ENCODE data around the gene KDSR.

KDSR gene

GRCh38 chr18:63395503-63395902 lies 28.5 kb upstream of the KDSR start:
- Histone ChIP-seq H3K9ac (ENCODE audit: low read length) (no peak overlapping the region), H3K27me3 (ENCODE audit: insufficient read depth, low read length) (no peaks in the 10 kb centered on the region), H3F3A (ENCODE audit: insufficient read depth, low read length) (no peaks in the 10 kb centered on the region), H3K9me2 (ENCODE audit: low read depth, low read length) (no peaks in the 10 kb centered on the region), H4K20me1 (ENCODE audit: insufficient read depth, low read length) (no peaks in the 10 kb centered on the region), H2AFZ (ENCODE audit: low read length) (no peak overlapping the region), H3K4me1 (ENCODE audit: insufficient read depth, low read length, severe bottlenecking) (no peaks in the 10 kb centered on the region), H3K27ac (ENCODE audit: low read depth, low read length, poor library complexity, severe bottlenecking) (no peak overlapping the region), H3K79me2 (ENCODE audit: insufficient read depth, low read length) (no peaks in the 10 kb centered on the region), H3K4me3 (ENCODE audit: low read depth, low read length, poor library complexity, severe bottlenecking) (no peak overlapping the region), H3K36me3 (ENCODE audit: insufficient read depth, low read length) (peaks cover 74% of the 10 kb centered on the region), H3K4me2 (ENCODE audit: low read length) (no peak overlapping the region), H3K9me3 (ENCODE audit: low read length) (no peaks in the 10 kb centered on the region)
- TF ChIP-seq CTCF (IDR thresholded peaks at IDR 0.05; ENCODE audit: low read length): no peak
- TF ChIP-seq EZH2 (IDR thresholded peaks at IDR 0.05; ENCODE audit: borderline replicate concordance, low read length): no peak

- Histone ChIP-seq H3K9me2 (ENCODE audit: low read depth, low read length) (no peaks in the 10 kb centered on the region), H3K9me3 (ENCODE audit: low read length) (no peaks in the 10 kb centered on the region), H3F3A (ENCODE audit: insufficient read depth, low read length) (no peaks in the 10 kb centered on the region), H3K36me3 (ENCODE audit: insufficient read depth, low read length) (peaks cover 69% of the 10 kb centered on the region), H4K20me1 (ENCODE audit: insufficient read depth, low read length) (no peaks in the 10 kb centered on the region), H3K4me1 (ENCODE audit: insufficient read depth, low read length, severe bottlenecking) (no peaks in the 10 kb centered on the region), H3K27me3 (ENCODE audit: insufficient read depth, low read length) (no peaks in the 10 kb centered on the region), H3K4me3 (ENCODE audit: low read depth, low read length, poor library complexity, severe bottlenecking) (no peak overlapping the region), H2AFZ (ENCODE audit: low read length) (no peak overlapping the region), H3K79me2 (ENCODE audit: insufficient read depth, low read length) (no peaks in the 10 kb centered on the region), H3K27ac (ENCODE audit: low read depth, low read length, poor library complexity, severe bottlenecking) (no peak overlapping the region), H3K4me2 (ENCODE audit: low read length) (no peak overlapping the region), H3K9ac (ENCODE audit: low read length) (no peak overlapping the region)
- TF ChIP-seq CTCF (IDR thresholded peaks at IDR 0.05; ENCODE audit: low read length) (no peak), EZH2 (IDR thresholded peaks at IDR 0.05; ENCODE audit: borderline replicate concordance, low read length) (no peak)
These were observed 27.9 kb upstream of the KDSR start for GRCh38 chr18:63394954-63395353.

GRCh38 chr18:63387861-63388260 lies 20.9 kb upstream of the KDSR start:
- Histone ChIP-seq H3K4me3 (ENCODE audit: low read depth, low read length, poor library complexity, severe bottlenecking) (no peak overlapping the region), H3K27ac (ENCODE audit: low read depth, low read length, poor library complexity, severe bottlenecking) (no peak overlapping the region), H4K20me1 (ENCODE audit: insufficient read depth, low read length) (no peaks in the 10 kb centered on the region), H3K79me2 (ENCODE audit: insufficient read depth, low read length) (no peaks in the 10 kb centered on the region), H3K9ac (ENCODE audit: low read length) (no peak overlapping the region), H3K9me2 (ENCODE audit: low read depth, low read length) (no peaks in the 10 kb centered on the region), H3K9me3 (ENCODE audit: low read length) (no peaks in the 10 kb centered on the region), H3K36me3 (ENCODE audit: insufficient read depth, low read length) (peaks cover 26% of the 10 kb centered on the region), H3K27me3 (ENCODE audit: insufficient read depth, low read length) (no peaks in the 10 kb centered on the region), H3F3A (ENCODE audit: insufficient read depth, low read length) (no peaks in the 10 kb centered on the region), H3K4me2 (ENCODE audit: low read length) (no peak overlapping the region), H3K4me1 (ENCODE audit: insufficient read depth, low read length, severe bottlenecking) (no peaks in the 10 kb centered on the region), H2AFZ (ENCODE audit: low read length) (no peak overlapping the region)
- TF ChIP-seq EZH2 (IDR thresholded peaks at IDR 0.05; ENCODE audit: borderline replicate concordance, low read length): no peak
- no peak for TF ChIP-seq CTCF (IDR thresholded peaks at IDR 0.05; ENCODE audit: low read length)

Data from OCI-LY1 (cell line).